CD4-positive, alpha-beta T cell (primary cell): ENCODE data around the gene PTOV1. TPM values are rescaled to one million over a fixed set of nuclear protein-coding genes. Genes with fewer than 3 reads are reported as not detected.

Experiments
- ATAC-seq: fragments of 200-7000 bp; cut with Tn5 transposase; one replicate; pipeline ENCODE4 v1.10.0; 2022; ENCODE audit warnings: mild to moderate bottlenecking; ENCODE audit not compliant: poor library complexity
- CTCF ChIA-PET: fragments of 350-600 bp; sonication (Branson Sonifier 250); formaldehyde crosslinking; loops from one replicate; lab custom pipeline; 2021; ENCODE audit warnings: antibody characterized with exemption, inconsistent platforms; lab: Charles Lee
- POLR2A ChIA-PET: fragments of 350-600 bp; sonication (Branson Sonifier 250); formaldehyde crosslinking; loops from one replicate; lab custom pipeline; 2021; ENCODE audit warnings: antibody characterized with exemption, inconsistent platforms; lab: Charles Lee
- DNase-seq, 14 experiments: peaks; one replicate each; pipeline ENCODE4 v3.0.0-alpha.2; 2013 to 2020; ENCODE audit warnings: mixed read lengths in 2 of 14
- H3K27ac ChIP-seq, 2 donors: one replicate each; pipeline versions ENCODE4 v1.5.1 to v1.7.0; 2013; ENCODE audit warnings: low read length in 2 of 2, low read depth in 1 of 2, mild to moderate bottlenecking in 1 of 2
- H3K27me3 ChIP-seq, 2 experiments: 1 replicate in 1 of 2; 2 replicates in 1 of 2; pipeline versions ENCODE4 v1.6.1 to v1.7.0; 2013; ENCODE audit warnings: low read length in 2 of 2, control low read depth in 1 of 2, mild to moderate bottlenecking in 1 of 2, moderate library complexity in 1 of 2; ENCODE audit not compliant: insufficient read depth in 2 of 2, control insufficient read depth in 1 of 2
- H3K36me3 ChIP-seq: one replicate; pipeline ENCODE4 v1.6.1; 2013; ENCODE audit warnings: low read length, control low read depth; ENCODE audit not compliant: insufficient read depth
- H3K4me1 ChIP-seq: one replicate; pipeline ENCODE4 v1.6.1; 2013; ENCODE audit warnings: low read length, control low read depth; ENCODE audit not compliant: insufficient read depth
- H3K4me3 ChIP-seq: one replicate; pipeline ENCODE4 v1.5.1; 2013; ENCODE audit warnings: mild to moderate bottlenecking, low read length, moderate library complexity
- H3K9me3 ChIP-seq, 2 experiments: 1 replicate in 1 of 2; 2 replicates in 1 of 2; pipeline versions ENCODE4 v1.6.1 to v1.7.0; 2013; ENCODE audit warnings: low read length in 2 of 2, mild to moderate bottlenecking in 2 of 2, control low read depth in 1 of 2, moderate library complexity in 1 of 2; ENCODE audit not compliant: control insufficient read depth in 1 of 2, insufficient read depth in 1 of 2
- H3K27ac Mint-ChIP-seq: one replicate; pipeline ENCODE4 v1.8.0; 2020; ENCODE audit warnings: mixed read lengths
- H3K27me3 Mint-ChIP-seq: one replicate; pipeline ENCODE4 v1.8.0; 2021; ENCODE audit warnings: mixed read lengths
- H3K36me3 Mint-ChIP-seq: one replicate; pipeline ENCODE4 v1.8.0; 2021; ENCODE audit warnings: low read depth, mixed read lengths
- H3K4me1 Mint-ChIP-seq: one replicate; pipeline ENCODE4 v1.8.0; 2021; ENCODE audit warnings: low read depth, mixed read lengths
- H3K4me3 Mint-ChIP-seq: one replicate; pipeline ENCODE4 v1.8.0; 2020; ENCODE audit warnings: mild to moderate bottlenecking, mixed read lengths
- H3K9me3 Mint-ChIP-seq: one replicate; pipeline ENCODE4 v1.8.0; 2020; ENCODE audit warnings: mixed read lengths
- intact Hi-C, 2 experiments: fragments of 100-400 bp; cut with DNase I in 1 of 2; cut with micrococcal nuclease in 1 of 2; formaldehyde crosslinking; loops; one replicate each; pipeline versions ENCODE4 v1.15.1 to v1.9.0; 2023 to 2025; cut with DNase I, micrococcal nuclease
- total RNA-seq, 174 experiments: library from RNA in 2 of 174; stranded (reverse) in 2 of 174; gene quantifications; one replicate each; pipeline ENCODE4 v1.2.3 and lab custom pipeline; 2021 to 2026
- TF ChIP-seq, protein P1 (sequence below): fragments of 200-600 bp; IDR thresholded peaks from one replicate; pipeline ENCODE4 v1.8.0; 2022; ENCODE audit warnings: antibody characterized with exemption, mild to moderate bottlenecking

The PTOV1 gene
- total RNA-seq, 2 experiments from 2014 or later: 127 to 134 TPM

GRCh38 chr19:49862391-49863253 is 11.7 kb downstream of the PTOV1 start:
- intact Hi-C loops: no loop called here
- Histone ChIP-seq H3K27me3 (no peaks in the 10 kb centered on the region), H3K9me3 (no peaks in the 10 kb centered on the region), H3K27ac (no peak overlapping the region), H3K4me1 (peaks cover 32% of the 10 kb centered on the region), H3K36me3 (peaks cover 67% of the 10 kb centered on the region), H3K4me3 (no peak overlapping the region)
- Mint-ChIP-seq H3K27ac (no peak overlapping the region), H3K36me3 (peaks cover 56% of the 10 kb centered on the region), H3K4me3 (no peak overlapping the region), H3K4me1 (peaks cover 24% of the 10 kb centered on the region), H3K9me3 (no peaks in the 10 kb centered on the region), H3K27me3 (no peaks in the 10 kb centered on the region)
- TF ChIP-seq, protein P1, sequence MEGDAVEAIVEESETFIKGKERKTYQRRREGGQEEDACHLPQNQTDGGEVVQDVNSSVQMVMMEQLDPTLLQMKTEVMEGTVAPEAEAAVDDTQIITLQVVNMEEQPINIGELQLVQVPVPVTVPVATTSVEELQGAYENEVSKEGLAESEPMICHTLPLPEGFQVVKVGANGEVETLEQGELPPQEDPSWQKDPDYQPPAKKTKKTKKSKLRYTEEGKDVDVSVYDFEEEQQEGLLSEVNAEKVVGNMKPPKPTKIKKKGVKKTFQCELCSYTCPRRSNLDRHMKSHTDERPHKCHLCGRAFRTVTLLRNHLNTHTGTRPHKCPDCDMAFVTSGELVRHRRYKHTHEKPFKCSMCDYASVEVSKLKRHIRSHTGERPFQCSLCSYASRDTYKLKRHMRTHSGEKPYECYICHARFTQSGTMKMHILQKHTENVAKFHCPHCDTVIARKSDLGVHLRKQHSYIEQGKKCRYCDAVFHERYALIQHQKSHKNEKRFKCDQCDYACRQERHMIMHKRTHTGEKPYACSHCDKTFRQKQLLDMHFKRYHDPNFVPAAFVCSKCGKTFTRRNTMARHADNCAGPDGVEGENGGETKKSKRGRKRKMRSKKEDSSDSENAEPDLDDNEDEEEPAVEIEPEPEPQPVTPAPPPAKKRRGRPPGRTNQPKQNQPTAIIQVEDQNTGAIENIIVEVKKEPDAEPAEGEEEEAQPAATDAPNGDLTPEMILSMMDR: peak; percentile 13
- CTCF ChIA-PET: no interaction called here
- DNase-seq (peak in 1 of 14 experiments; percentile 35), ATAC-seq (no peak)
- POLR2A ChIA-PET: interaction anchor here (1.1 kb wide), 1 partner anchor 12 kb away, joined by 5 read pairs; the partner anchor contains the start of gene PTOV1

DNA sequence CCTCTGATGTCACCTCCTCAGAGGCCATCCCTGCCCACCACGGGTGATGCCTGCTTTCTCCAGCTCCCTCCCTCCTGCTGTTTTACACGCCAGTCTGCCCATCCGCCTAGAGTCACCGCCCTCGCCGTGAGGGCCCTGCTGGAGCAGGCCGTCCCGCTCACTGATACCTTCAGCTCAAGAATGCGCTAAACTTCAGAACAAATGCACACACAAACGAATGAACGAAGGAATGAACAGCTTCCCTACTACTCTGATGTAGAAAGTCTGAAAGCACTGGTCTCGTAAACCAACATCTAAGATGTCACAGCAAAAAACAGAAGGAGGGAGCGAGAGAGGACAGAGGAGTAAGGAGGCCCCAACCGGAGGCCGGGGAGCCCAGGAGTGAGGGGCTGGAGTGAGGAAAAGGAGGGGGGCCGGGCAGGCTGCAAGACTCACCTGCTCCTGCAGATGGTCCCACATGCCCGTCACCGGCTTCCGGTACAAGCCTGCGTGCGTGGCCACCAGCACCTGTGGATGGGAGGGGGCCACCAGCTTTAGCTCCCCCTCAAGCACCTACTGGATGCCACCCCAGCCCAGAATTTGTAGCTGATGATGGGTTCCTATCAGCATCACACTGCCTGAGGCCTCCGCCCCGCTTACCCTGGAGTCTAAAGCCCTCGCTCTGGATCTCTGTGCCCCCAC is 12.4 kb downstream of the PTOV1 start:
- ATAC-seq (no peak), DNase-seq (no peak)
- peak overlapping the region; percentile 39 for H3K4me3 Mint-ChIP-seq
- intact Hi-C loops: no loop called here
- Histone ChIP-seq H3K4me1 (peaks cover 40% of the 10 kb centered on the region), H3K27me3 (no peaks in the 10 kb centered on the region), H3K27ac (no peak overlapping the region), H3K36me3 (peaks cover 59% of the 10 kb centered on the region), H3K9me3 (peaks cover 0 to 4% of the 10 kb centered on the region in 2 experiments), H3K4me3 (no peak overlapping the region)
- no peak overlapping the region for H3K27ac Mint-ChIP-seq
- ChIA-PET CTCF (no interaction called here), POLR2A (interaction anchor here (1.1 kb wide), 1 partner anchor 12 kb away, joined by 5 read pairs; the partner anchor contains the start of gene PTOV1)
- H3K4me1 Mint-ChIP-seq: peaks cover 28% of the 10 kb centered on the region
- H3K36me3 Mint-ChIP-seq: peaks cover 58% of the 10 kb centered on the region
- H3K9me3 Mint-ChIP-seq: no peaks in the 10 kb centered on the region
- no peaks in the 10 kb centered on the region for H3K27me3 Mint-ChIP-seq
- TF ChIP-seq, protein P1: no peak

DNA sequence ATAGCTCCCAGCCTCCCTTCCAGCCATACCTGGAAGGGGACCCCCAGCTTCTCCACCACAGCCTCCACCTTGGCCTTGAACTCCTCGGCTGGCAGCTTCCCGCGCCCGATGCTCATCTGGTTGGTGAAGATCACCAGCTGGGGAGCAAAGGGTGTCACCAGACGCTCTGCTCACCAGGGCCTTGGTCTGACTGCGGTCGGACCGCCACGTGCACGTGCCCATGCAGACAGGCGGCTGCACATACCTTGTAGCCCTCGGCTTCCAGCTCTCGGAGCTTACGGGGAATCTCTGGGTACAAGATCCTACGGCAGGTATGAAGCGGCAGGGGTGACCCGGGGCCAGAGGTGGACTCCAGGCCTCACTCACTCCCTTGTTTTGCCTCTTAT is 13.0 kb downstream of the PTOV1 start:
- H3K27ac Mint-ChIP-seq: no peak overlapping the region

More for the DNA sequence above, 13.0 kb downstream of the PTOV1 start:
- H3K4me3 ChIP-seq: no peak overlapping the region
- Mint-ChIP-seq H3K4me3 (no peak overlapping the region), H3K27me3 (no peaks in the 10 kb centered on the region), H3K4me1 (peaks cover 28% of the 10 kb centered on the region), H3K36me3 (peaks cover 57% of the 10 kb centered on the region), H3K9me3 (no peaks in the 10 kb centered on the region)
- H3K36me3 ChIP-seq: peaks cover 54% of the 10 kb centered on the region
- DNase-seq: no peak
- TF ChIP-seq, protein P1: no peak
- ATAC-seq: no peak
- no peaks in the 10 kb centered on the region for H3K27me3 ChIP-seq
- peaks cover 0 to 7% of the 10 kb centered on the region in 2 experiments for H3K9me3 ChIP-seq
- H3K4me1 ChIP-seq: peaks cover 45% of the 10 kb centered on the region
- no peak overlapping the region for H3K27ac ChIP-seq
- intact Hi-C loops: no loop called here
- ChIA-PET CTCF (interaction anchor here (0.5 kb wide), 1 partner anchor 244 kb away, joined by 3 read pairs; no protein-coding TSS in a partner anchor), POLR2A (interaction anchor here (1.1 kb wide), 1 partner anchor 13 kb away, joined by 5 read pairs; the partner anchor contains the start of gene PTOV1)
